Endothelial cell (in vitro differentiated cells): Measurements from ENCODE around the gene TBC1D24. TPM values are rescaled to one million over a fixed set of nuclear protein-coding genes. Genes with fewer than 3 reads are reported as not detected.
A peak's percentile ranks its signal among the peaks of the same experiment; 100 is the strongest.

Source experiments
- DNase-seq: peaks from one replicate; pipeline ENCODE4 v3.0.0; 2021; ENCODE audit warnings: low spot score
- H3K27ac Mint-ChIP-seq: one replicate; pipeline ENCODE4 v1.8.0; 2021; ENCODE audit warnings: mixed read lengths, inconsistent platforms; ENCODE audit not compliant: unreplicated experiment
- H3K27me3 Mint-ChIP-seq: one replicate; pipeline ENCODE4 v1.8.0; 2021; ENCODE audit warnings: mild to moderate bottlenecking, moderate library complexity, mixed read lengths, inconsistent platforms; ENCODE audit not compliant: unreplicated experiment
- H3K36me3 Mint-ChIP-seq: one replicate; pipeline ENCODE4 v1.8.0; 2021; ENCODE audit warnings: mild to moderate bottlenecking, low read depth, mixed read lengths, inconsistent platforms; ENCODE audit not compliant: unreplicated experiment
- H3K4me1 Mint-ChIP-seq: one replicate; pipeline ENCODE4 v1.8.0; 2021; ENCODE audit warnings: mild to moderate bottlenecking, mixed read lengths, inconsistent platforms; ENCODE audit not compliant: unreplicated experiment
- H3K4me3 Mint-ChIP-seq: one replicate; pipeline ENCODE4 v1.8.0; 2021; ENCODE audit warnings: mild to moderate bottlenecking, mixed read lengths, inconsistent platforms; ENCODE audit not compliant: unreplicated experiment
- H3K9me3 Mint-ChIP-seq: one replicate; pipeline ENCODE4 v1.8.0; 2021; ENCODE audit warnings: mixed read lengths, inconsistent platforms; ENCODE audit not compliant: unreplicated experiment
- CTCF ChIP-seq: fragments of 200-600 bp; sonication (generic); IDR thresholded peaks from one replicate; pipeline ENCODE4 v1.5.0; 2021; ENCODE audit warnings: antibody characterized with exemption; ENCODE audit not compliant: unreplicated experiment
- total RNA-seq: library from RNA; stranded (reverse); fragmentation: NEBNext Ultra II Directional; extraction: Animal tissue kit (Norgen Biotek cat#: 25700); gene quantifications from one replicate; pipeline ENCODE4 v1.2.1, GENCODE V29; 2021; ENCODE audit not compliant: unreplicated experiment

Gene TBC1D24
- total RNA-seq, 1 donor from 2014 or later = 17.3 TPM

GRCh38 chr16:2484898-2485508 is 10.1 kb downstream of the TBC1D24 start:
- peak overlapping the region; percentile 60 for H3K4me3 Mint-ChIP-seq
- no peak for TF ChIP-seq CTCF
- H3K9me3 Mint-ChIP-seq = no peaks in the 10 kb centered on the region
- H3K27me3 Mint-ChIP-seq = peaks cover 11% of the 10 kb centered on the region
- no peaks in the 10 kb centered on the region for H3K36me3 Mint-ChIP-seq
- DNase-seq = no peak
- no peak overlapping the region for H3K27ac Mint-ChIP-seq
- peaks cover 10% of the 10 kb centered on the region for H3K4me1 Mint-ChIP-seq

- H3K4me1 Mint-ChIP-seq = peaks cover 10% of the 10 kb centered on the region
- no peak for DNase-seq
- H3K36me3 Mint-ChIP-seq = no peaks in the 10 kb centered on the region
- H3K27ac Mint-ChIP-seq = no peak overlapping the region
- no peak overlapping the region for H3K4me3 Mint-ChIP-seq
- H3K9me3 Mint-ChIP-seq = no peaks in the 10 kb centered on the region
- TF ChIP-seq CTCF = no peak
- peaks cover 11% of the 10 kb centered on the region for H3K27me3 Mint-ChIP-seq
Observed at GRCh38 chr16:2485811-2486507, 11.0 kb downstream of the TBC1D24 start.

- Mint-ChIP-seq H3K4me3 (no peak overlapping the region), H3K27me3 (peaks cover 11% of the 10 kb centered on the region), H3K9me3 (no peaks in the 10 kb centered on the region), H3K4me1 (peaks cover 10% of the 10 kb centered on the region), H3K27ac (no peak overlapping the region), H3K36me3 (no peaks in the 10 kb centered on the region)
- TF ChIP-seq CTCF = no peak
- DNase-seq = no peak
Observed at GRCh38 chr16:2486645-2487516, 12.0 kb downstream of the TBC1D24 start.

GRCh38 chr16:2487517-2487842 is 12.6 kb downstream of the TBC1D24 start:
- Mint-ChIP-seq H3K27ac (no peak overlapping the region), H3K4me3 (no peak overlapping the region), H3K9me3 (no peaks in the 10 kb centered on the region), H3K27me3 (peaks cover 11% of the 10 kb centered on the region), H3K4me1 (peaks cover 10% of the 10 kb centered on the region), H3K36me3 (no peaks in the 10 kb centered on the region)
- TF ChIP-seq CTCF = no peak
- no peak for DNase-seq
